Renal cortex interstitium (tissue), 11 donors: Measurements from ENCODE around the gene MRPS21. TPM values are rescaled to one million over a fixed set of nuclear protein-coding genes. Genes with fewer than 3 reads are reported as not detected.
"Not testable (repeated sequence)": the region's sequence is repeated elsewhere in the genome, so short reads cannot be mapped to it uniquely, and the experiment has no call there.

Experiments used
- DNase-seq, 11 donors: peaks; one replicate each; pipeline ENCODE4 v3.0.0-alpha.2; 2013; ENCODE audit warnings: low read depth in 9 of 11, low spot score in 4 of 11; ENCODE audit errors: extremely low read depth in 1 of 11
- polyA plus RNA-seq, 3 donors: library from polyadenylated mRNA; unstranded; fragments of 120-200 nt; gene quantifications; one replicate each; pipeline ENCODE4 v1.2.1, GENCODE V29; 2013; ENCODE audit not compliant: insufficient read length in 3 of 3

MRPS21 gene
- polyA plus RNA-seq, 3 donors: 69.4 to 90.7 (median 85.6) TPM

DNA sequence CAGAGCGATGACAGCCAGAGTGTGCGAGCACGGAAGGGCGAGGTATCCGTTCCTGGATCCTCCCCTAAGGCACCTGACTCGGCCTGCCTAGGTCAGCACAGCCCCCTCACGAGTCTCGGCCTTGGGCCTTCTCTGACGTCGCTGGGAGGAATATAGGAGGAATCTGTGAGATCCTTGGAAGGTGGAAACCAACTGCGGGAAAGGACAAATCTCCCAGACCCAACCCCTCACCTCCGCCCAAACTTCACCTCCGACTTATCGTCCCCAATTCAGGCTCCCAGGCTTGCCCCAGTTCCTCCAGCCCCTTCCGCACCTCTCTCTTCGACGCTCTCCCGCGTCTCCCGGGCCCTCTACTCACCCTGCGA, 25.3 kb upstream of the MRPS21 start:
- DNase-seq: no peak

GRCh38 chr1:150268705-150269403, 24.8 kb upstream of the MRPS21 start, which contains the start of gene APH1A:
Gene APH1A (minus strand): TSS chr1:150269016. CDS start chr1:150268810, 206 bp downstream.
- DNase-seq: peak; percentile 87 to 98 (median 95)

GRCh38 chr1:150269451-150269850, 24.2 kb upstream of the MRPS21 start:
- DNase-seq: no peak

GRCh38 chr1:150271291-150271959, 22.2 kb upstream of the MRPS21 start:
- DNase-seq: no peak

DNA sequence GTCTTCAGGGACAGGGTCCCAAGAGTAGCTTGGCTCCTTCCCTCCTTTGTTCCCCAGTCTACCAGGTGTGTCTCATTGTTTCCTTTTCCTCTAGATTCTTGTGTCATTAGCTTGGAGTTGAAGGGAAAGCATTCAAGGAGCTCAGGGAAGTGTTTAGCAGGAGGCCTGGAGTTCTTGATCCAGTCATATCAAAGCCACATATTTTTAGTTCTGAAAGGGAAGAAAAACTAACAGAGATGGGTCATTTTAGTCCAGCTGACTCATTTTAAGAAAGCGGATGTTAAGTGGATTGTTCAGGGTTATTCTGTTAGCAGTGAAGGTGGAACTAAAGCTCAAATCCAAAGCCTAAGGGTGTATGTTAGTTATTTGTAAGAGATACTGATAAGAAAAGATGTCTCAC, 20.4 kb upstream of the MRPS21 start:
- DNase-seq: no peak

GRCh38 chr1:150280138-150280707, 13.4 kb upstream of the MRPS21 start:
- no peak for DNase-seq

- DNase-seq: peak in 2 of 11 donors; percentile 55 to 62
Observed at GRCh38 chr1:150281221-150281757, 12.4 kb upstream of the MRPS21 start.

DNA sequence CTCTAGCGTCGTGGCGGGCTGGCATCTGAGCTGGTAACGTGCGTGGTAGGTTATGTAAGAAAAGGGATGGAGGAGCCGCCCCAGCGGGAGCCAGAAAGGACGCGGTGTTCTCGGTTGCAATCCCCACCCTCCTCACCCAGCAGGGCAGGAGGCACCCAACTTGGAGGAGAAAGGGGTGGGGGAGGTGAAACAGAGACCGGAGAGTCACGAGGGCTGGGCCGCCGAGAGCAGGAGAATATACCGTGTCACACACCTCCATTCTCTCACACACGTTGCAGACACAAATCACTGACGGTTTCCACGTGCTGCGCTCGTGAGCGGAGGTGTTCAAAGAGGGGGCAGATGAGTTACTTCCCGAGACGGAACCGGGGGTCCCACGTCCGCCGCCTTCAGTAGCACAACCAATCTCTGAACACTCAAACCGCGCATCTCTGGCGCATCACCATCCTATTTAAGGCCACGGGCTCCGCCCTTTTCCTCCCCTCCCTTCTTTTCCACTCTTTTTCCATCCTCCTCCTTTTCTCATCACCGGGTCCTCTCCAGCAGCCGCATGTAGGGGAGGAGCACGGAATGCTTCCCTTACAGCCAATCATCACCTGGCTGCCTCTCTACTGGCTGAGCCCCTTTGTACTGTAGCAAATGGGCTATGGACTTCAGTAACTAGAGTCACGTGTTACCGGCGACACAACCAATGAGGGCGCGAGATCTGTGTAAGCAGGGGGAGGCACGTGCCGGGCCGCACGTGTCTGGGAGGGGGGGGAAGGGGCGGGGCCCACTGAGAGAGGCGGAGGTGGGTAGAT, 11.7 kb upstream of the MRPS21 start, which contains the start of gene CIART:
Gene CIART, plus strand, starts transcription at position 797 of the 800 bp plus-strand sequence. CDS start 714 bp downstream, outside the sequence.
- peak; percentile 83 to 98 (median 94) for DNase-seq

DNA sequence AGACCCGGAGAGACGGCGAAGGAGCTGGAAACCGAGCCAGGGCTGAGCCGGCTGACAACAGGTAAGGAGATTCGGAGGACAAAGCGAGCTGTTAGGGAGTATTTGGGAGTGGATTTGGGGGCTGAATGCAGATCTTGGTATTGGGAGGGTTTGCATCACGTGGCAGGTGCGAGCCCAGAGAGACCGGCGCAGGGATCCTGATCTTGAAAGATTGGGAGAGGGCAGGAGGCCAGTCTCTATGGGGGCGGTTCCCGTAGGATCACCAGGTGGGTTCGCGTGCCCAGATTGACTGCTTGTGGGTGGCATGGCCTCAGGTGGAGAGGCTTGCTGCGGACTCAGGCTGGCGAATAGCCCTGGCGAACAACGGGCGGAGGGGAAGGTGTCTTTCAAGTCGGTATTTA, 11.1 kb upstream of the MRPS21 start:
- DNase-seq: peak in 1 of 11 donors; percentile 60

DNA sequence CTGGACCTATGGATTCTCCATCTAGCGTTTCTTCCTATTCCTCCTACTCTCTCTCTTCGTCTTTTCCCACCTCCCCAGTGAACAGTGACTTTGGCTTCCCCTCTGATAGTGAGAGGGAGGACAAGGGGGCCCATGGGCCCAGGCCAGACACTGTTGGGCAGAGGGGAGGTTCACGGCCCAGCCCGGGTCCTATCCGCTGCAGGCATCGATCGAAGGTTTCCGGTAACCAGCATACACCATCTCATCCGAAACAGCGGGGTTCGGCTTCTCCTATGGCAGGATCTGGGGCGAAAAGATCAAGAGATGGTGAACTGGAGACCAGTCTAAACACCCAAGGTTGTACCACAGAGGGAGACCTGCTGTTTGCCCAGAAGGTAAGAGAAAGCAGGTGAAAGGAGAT, 10.4 kb upstream of the MRPS21 start:
- DNase-seq: no peak

DNA sequence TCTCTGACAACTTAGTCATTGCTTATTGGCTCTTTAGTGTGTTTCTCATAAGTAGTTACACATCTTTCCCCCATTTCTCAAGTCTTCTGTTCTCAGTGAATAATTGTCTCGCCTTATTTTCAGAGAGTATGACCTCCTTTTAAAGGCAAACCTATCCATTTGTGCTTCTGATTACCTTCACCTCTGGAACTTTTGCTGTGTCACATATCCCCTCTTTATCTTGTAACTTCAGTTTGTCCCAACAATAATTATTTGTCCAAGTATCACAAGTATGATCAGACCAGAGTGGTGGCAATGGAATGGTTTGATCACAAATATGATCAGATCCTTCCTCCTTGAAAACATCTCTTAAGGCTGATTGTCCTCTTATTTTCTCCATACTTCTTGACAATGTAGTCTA, 5.3 kb upstream of the MRPS21 start:
- DNase-seq: no peak

DNA sequence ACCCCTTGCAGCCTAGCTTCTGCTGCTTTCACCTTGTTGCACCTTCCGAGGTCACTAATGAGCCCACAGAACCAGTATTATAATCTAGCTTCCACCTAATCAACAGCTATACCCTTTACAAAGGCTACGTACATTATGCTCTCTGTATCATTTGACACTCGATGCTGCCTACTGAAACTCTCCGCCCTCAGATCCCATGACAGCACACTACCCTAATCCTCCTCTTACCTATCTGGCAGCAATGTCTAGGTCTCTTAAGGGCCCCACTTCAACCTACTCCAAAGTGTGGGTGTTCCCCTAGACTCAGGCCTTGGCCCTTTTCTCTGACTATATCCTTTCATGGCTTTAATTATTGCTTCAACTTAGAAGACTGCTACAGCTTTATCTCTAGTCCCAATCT, 4.8 kb upstream of the MRPS21 start:
- no peak for DNase-seq

- no peak for DNase-seq
Observed at GRCh38 chr1:150295476-150295875, 1.8 kb downstream of the MRPS21 start.

GRCh38 chr1:150299716-150300115, 6.1 kb downstream of the MRPS21 start:
- DNase-seq: no peak

DNA sequence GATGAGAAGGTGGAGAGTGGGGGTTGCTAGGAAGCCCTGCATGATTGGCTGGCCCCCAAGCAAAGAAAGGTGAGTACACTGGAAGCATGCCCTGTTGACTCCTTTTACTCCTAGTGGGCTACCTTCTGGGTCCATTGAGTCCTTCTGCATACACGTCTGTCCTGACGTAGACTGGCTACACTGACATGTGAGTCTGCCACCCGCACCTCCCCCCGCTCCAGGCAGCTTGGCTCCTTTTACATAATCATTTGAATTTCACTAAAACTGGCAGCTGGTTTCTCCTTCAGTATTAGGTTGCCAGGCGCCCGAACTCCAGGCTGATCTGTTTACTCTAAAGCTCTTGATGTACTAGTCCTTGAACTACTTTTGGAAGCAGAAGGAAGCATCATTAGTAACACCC, 8.7 kb downstream of the MRPS21 start:
- no peak for DNase-seq

GRCh38 chr1:150302902-150303301, 9.2 kb downstream of the MRPS21 start:
- no peak for DNase-seq

- not testable (repeated sequence) for DNase-seq
Observed at GRCh38 chr1:150308585-150308984, 14.9 kb downstream of the MRPS21 start.

GRCh38 chr1:150309758-150310508, 16.3 kb downstream of the MRPS21 start:
- DNase-seq: no peak

DNA sequence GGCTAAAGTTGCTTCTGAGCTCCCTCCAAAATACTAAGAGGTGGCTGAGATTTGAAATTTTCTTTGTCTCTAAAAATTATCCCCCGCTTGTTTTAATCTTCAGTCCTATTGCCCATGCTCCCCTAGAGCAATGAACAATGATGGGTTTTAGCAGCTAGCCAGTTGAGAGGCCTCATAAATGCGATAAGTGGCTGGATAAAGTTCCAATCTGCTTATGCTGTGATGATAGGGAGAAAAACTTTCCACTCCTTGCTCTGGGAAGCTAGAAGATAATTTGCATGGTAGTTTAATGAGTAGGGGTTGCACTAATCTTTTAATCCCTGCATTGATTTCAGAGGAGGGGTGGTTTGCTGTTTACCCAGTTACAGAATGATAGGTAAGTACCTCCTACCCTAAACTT, 18.1 kb downstream of the MRPS21 start:
- no peak for DNase-seq
